Measurements from ENCODE around the gene PTPRT.

Gene PTPRT

DNA sequence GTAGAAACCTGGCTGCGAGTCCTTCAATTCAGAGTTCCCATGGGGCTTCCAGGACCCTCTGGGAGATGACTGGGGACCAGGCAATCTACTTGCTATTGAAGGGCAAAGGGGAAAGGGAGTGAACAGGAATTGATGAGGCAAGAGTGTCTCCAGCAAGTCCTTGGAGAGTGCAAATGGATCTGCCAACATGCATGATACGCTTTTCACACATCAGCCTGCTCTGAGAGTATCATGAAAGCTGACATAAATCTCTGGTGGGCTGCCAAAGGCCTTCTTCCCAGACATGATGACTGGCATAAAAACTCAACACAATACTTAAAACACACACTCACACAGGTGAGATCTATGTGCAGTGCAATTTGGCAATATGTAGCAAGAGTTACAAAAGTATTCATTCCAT is 759.1 kb downstream of the PTPRT start:
- no peaks in the 10 kb centered on the region for H3K9me3 ChIP-seq (ENCODE audit: control insufficient read depth, insufficient read depth, low read length)
- H3K36me3 ChIP-seq (ENCODE audit: control insufficient read depth, insufficient read depth, low read length): no peaks in the 10 kb centered on the region
- no peak overlapping the region for H3K27ac ChIP-seq (ENCODE audit: low read length)
- WGBS (ENCODE audit: insufficient coverage, insufficient read length): no CpG with 5 or more reads among the region's 2 CpGs
- no peaks in the 10 kb centered on the region for H3K27me3 ChIP-seq (ENCODE audit: control insufficient read depth, insufficient read depth, low read length)
- H3K4me3 ChIP-seq (ENCODE audit: low read length): no peak overlapping the region
- no peaks in the 10 kb centered on the region for H3K4me1 ChIP-seq (ENCODE audit: control insufficient read depth, insufficient read depth, low read length)
- no peak for DNase-seq (ENCODE audit: low read depth, low spot score)

GRCh38 chr20:42429761-42430458 is 759.8 kb downstream of the PTPRT start:
- no CpG with 5 or more reads among the region's 8 CpGs for WGBS (ENCODE audit: insufficient coverage, insufficient read length)

DNA sequence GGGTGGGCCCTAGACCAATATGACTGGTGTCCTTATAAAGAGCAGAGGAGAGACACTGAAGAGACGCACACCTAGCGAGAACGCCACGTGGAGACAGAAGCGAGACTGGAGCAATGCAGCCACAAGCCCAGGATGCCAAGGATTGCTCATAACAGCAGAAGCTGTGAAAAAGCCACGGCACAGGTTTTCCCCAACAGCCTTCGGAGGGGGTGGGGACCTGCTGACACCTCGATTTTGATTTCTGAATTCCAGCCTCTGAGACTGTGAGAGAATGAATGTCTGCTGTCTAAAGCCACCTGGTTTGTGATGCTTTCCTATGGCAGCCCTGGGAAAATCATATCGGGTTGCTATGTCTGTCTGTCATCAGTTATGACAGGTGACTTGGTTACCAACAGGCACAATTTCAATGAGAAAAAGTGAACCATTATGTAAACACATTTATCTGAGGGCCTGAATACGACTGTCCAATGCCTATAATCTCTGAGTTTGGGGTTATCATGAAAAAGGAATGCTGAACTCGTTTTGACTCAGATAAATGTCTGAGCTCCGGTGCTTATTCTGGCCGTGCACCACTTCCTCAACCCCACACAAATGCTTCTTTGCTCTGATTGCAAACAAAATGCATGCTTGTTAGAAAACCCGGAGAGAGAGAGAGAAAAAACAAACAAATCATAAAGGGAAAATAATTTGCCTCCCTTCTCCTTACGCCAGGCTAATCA is 769.7 kb downstream of the PTPRT start:
- H3K36me3 ChIP-seq (ENCODE audit: control insufficient read depth, insufficient read depth, low read length): no peaks in the 10 kb centered on the region
- H3K4me1 ChIP-seq (ENCODE audit: control insufficient read depth, insufficient read depth, low read length): no peaks in the 10 kb centered on the region
- no CpG with 5 or more reads among the region's 15 CpGs for WGBS (ENCODE audit: insufficient coverage, insufficient read length)
- no peaks in the 10 kb centered on the region for H3K27me3 ChIP-seq (ENCODE audit: control insufficient read depth, insufficient read depth, low read length)
- DNase-seq (ENCODE audit: low read depth, low spot score): no peak
- no peak overlapping the region for H3K4me3 ChIP-seq (ENCODE audit: low read length)
- H3K27ac ChIP-seq (ENCODE audit: low read length): no peak overlapping the region
- H3K9me3 ChIP-seq (ENCODE audit: control insufficient read depth, insufficient read depth, low read length): no peaks in the 10 kb centered on the region

More at GRCh38 chr20:42429761-42430458, 759.8 kb downstream of the PTPRT start:
- Histone ChIP-seq H3K27me3 (ENCODE audit: control insufficient read depth, insufficient read depth, low read length) (no peaks in the 10 kb centered on the region), H3K36me3 (ENCODE audit: control insufficient read depth, insufficient read depth, low read length) (no peaks in the 10 kb centered on the region), H3K9me3 (ENCODE audit: control insufficient read depth, insufficient read depth, low read length) (no peaks in the 10 kb centered on the region), H3K4me1 (ENCODE audit: control insufficient read depth, insufficient read depth, low read length) (no peaks in the 10 kb centered on the region), H3K4me3 (ENCODE audit: low read length) (no peak overlapping the region), H3K27ac (ENCODE audit: low read length) (no peak overlapping the region)
- DNase-seq (ENCODE audit: low read depth, low spot score): no peak

GRCh38 chr20:42406826-42407225 is 782.9 kb downstream of the PTPRT start:
- Histone ChIP-seq H3K36me3 (ENCODE audit: control insufficient read depth, insufficient read depth, low read length) (no peaks in the 10 kb centered on the region), H3K4me1 (ENCODE audit: control insufficient read depth, insufficient read depth, low read length) (no peaks in the 10 kb centered on the region), H3K27me3 (ENCODE audit: control insufficient read depth, insufficient read depth, low read length) (no peaks in the 10 kb centered on the region), H3K27ac (ENCODE audit: low read length) (no peak overlapping the region), H3K9me3 (ENCODE audit: control insufficient read depth, insufficient read depth, low read length) (no peaks in the 10 kb centered on the region), H3K4me3 (ENCODE audit: low read length) (no peak overlapping the region)
- DNase-seq (ENCODE audit: low read depth, low spot score): no peak
- WGBS (ENCODE audit: insufficient coverage, insufficient read length): no CpG with 5 or more reads among the region's 2 CpGs

DNA sequence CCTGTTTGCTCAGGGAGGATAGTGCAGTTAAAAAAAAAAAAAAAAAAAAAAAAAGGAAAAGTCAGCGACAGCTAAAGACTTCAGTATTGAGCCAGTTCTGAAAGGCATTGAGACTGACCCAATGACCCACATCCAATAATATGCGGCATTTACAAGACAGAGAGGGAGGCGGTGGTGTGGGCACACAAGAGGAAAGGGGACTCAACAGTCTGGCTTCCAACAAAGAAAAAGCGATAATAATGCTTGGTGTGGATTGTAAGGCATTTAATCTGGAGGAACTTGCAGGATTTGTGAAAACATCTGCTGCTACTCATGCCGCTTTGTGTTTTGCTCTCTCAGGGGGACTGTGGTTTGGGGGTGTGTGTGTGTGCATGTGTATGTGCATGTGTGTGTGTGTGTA is 787.3 kb downstream of the PTPRT start:
- Histone ChIP-seq H3K4me1 (ENCODE audit: control insufficient read depth, insufficient read depth, low read length) (no peaks in the 10 kb centered on the region), H3K4me3 (ENCODE audit: low read length) (no peak overlapping the region), H3K27ac (ENCODE audit: low read length) (no peak overlapping the region), H3K27me3 (ENCODE audit: control insufficient read depth, insufficient read depth, low read length) (no peaks in the 10 kb centered on the region), H3K36me3 (ENCODE audit: control insufficient read depth, insufficient read depth, low read length) (no peaks in the 10 kb centered on the region), H3K9me3 (ENCODE audit: control insufficient read depth, insufficient read depth, low read length) (no peaks in the 10 kb centered on the region)
- WGBS (ENCODE audit: insufficient coverage, insufficient read length): no CpG with 5 or more reads among the region's 5 CpGs
- DNase-seq (ENCODE audit: low read depth, low spot score): no peak

- Histone ChIP-seq H3K4me1 (ENCODE audit: control insufficient read depth, insufficient read depth, low read length) (no peaks in the 10 kb centered on the region), H3K36me3 (ENCODE audit: control insufficient read depth, insufficient read depth, low read length) (no peaks in the 10 kb centered on the region), H3K27me3 (ENCODE audit: control insufficient read depth, insufficient read depth, low read length) (no peaks in the 10 kb centered on the region), H3K9me3 (ENCODE audit: control insufficient read depth, insufficient read depth, low read length) (no peaks in the 10 kb centered on the region), H3K4me3 (ENCODE audit: low read length) (no peak overlapping the region), H3K27ac (ENCODE audit: low read length) (no peak overlapping the region)
- no peak for DNase-seq (ENCODE audit: low read depth, low spot score)
- WGBS (ENCODE audit: insufficient coverage, insufficient read length): no CpG with 5 or more reads among the region's 3 CpGs
Observed at GRCh38 chr20:42401613-42402012, 788.1 kb downstream of the PTPRT start.

DNA sequence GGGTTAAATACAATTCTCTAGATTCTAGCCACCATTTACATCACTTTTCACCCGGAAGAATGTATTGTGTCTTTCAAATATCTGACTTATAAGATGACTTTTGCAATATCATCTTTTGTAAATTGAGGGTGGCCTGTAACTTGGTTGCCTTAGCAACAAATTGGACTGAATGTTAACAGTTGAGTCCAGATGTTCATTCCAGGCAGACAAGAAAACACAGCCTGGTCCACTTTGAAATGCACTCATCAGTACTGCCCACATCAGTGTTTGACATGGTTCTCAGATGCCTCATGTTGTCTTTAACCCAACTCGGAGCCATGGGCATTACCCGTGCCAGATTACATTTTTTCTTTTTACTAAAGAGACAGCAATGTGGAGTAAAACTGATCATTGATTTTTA is 789.9 kb downstream of the PTPRT start:
- no CpG with 5 or more reads among the region's 3 CpGs for WGBS (ENCODE audit: insufficient coverage, insufficient read length)
- Histone ChIP-seq H3K4me1 (ENCODE audit: control insufficient read depth, insufficient read depth, low read length) (no peaks in the 10 kb centered on the region), H3K9me3 (ENCODE audit: control insufficient read depth, insufficient read depth, low read length) (no peaks in the 10 kb centered on the region), H3K36me3 (ENCODE audit: control insufficient read depth, insufficient read depth, low read length) (no peaks in the 10 kb centered on the region), H3K27me3 (ENCODE audit: control insufficient read depth, insufficient read depth, low read length) (no peaks in the 10 kb centered on the region), H3K4me3 (ENCODE audit: low read length) (no peak overlapping the region), H3K27ac (ENCODE audit: low read length) (no peak overlapping the region)
- DNase-seq (ENCODE audit: low read depth, low spot score): no peak

DNA sequence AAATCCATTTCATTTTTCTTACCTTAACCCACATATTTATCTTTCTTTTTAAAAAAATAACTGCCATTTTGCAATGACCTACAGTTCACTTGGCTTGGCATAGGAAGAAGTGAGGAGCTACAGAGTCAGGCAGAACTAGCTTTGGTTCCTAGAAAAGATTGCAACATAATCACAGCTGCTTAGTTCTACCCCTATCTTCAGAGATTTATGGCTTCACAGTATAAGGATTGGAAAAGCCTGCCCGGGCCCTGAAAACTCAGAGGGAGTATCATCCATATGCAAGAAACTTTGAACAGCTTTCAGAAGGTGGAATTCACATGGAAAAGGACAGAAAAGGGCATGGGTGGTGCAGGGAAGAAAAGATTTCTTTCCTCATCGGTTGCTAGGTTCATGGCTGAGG is 797.3 kb downstream of the PTPRT start:
- no CpG with 5 or more reads among the region's 2 CpGs for WGBS (ENCODE audit: insufficient coverage, insufficient read length)
- H3K36me3 ChIP-seq (ENCODE audit: control insufficient read depth, insufficient read depth, low read length): no peaks in the 10 kb centered on the region
- no peak overlapping the region for H3K4me3 ChIP-seq (ENCODE audit: low read length)
- DNase-seq (ENCODE audit: low read depth, low spot score): no peak
- no peak overlapping the region for H3K27ac ChIP-seq (ENCODE audit: low read length)
- peaks cover 1% of the 10 kb centered on the region; the same call in 1 of the 2 replicates for H3K4me1 ChIP-seq (ENCODE audit: control insufficient read depth, insufficient read depth, low read length)
- no peaks in the 10 kb centered on the region for H3K9me3 ChIP-seq (ENCODE audit: control insufficient read depth, insufficient read depth, low read length)
- H3K27me3 ChIP-seq (ENCODE audit: control insufficient read depth, insufficient read depth, low read length): no peaks in the 10 kb centered on the region

- no CpG with 5 or more reads among the region's 3 CpGs for WGBS (ENCODE audit: insufficient coverage, insufficient read length)
- Histone ChIP-seq H3K27me3 (ENCODE audit: control insufficient read depth, insufficient read depth, low read length) (no peaks in the 10 kb centered on the region), H3K9me3 (ENCODE audit: control insufficient read depth, insufficient read depth, low read length) (no peaks in the 10 kb centered on the region), H3K4me1 (ENCODE audit: control insufficient read depth, insufficient read depth, low read length) (peaks cover 1% of the 10 kb centered on the region; the same call in 1 of the 2 replicates), H3K27ac (ENCODE audit: low read length) (no peak overlapping the region), H3K36me3 (ENCODE audit: control insufficient read depth, insufficient read depth, low read length) (no peaks in the 10 kb centered on the region), H3K4me3 (ENCODE audit: low read length) (no peak overlapping the region)
- DNase-seq (ENCODE audit: low read depth, low spot score): no peak
Observed at GRCh38 chr20:42391807-42392206, 797.9 kb downstream of the PTPRT start.

GRCh38 chr20:42380287-42380686 is 809.4 kb downstream of the PTPRT start:
- DNase-seq (ENCODE audit: low read depth, low spot score): no peak
- Histone ChIP-seq H3K4me1 (ENCODE audit: control insufficient read depth, insufficient read depth, low read length) (no peaks in the 10 kb centered on the region), H3K27ac (ENCODE audit: low read length) (no peak overlapping the region), H3K4me3 (ENCODE audit: low read length) (no peak overlapping the region), H3K36me3 (ENCODE audit: control insufficient read depth, insufficient read depth, low read length) (no peaks in the 10 kb centered on the region), H3K9me3 (ENCODE audit: control insufficient read depth, insufficient read depth, low read length) (no peaks in the 10 kb centered on the region), H3K27me3 (ENCODE audit: control insufficient read depth, insufficient read depth, low read length) (no peaks in the 10 kb centered on the region)
- WGBS (ENCODE audit: insufficient coverage, insufficient read length): no CpG with 5 or more reads among the region's 4 CpGs

DNA sequence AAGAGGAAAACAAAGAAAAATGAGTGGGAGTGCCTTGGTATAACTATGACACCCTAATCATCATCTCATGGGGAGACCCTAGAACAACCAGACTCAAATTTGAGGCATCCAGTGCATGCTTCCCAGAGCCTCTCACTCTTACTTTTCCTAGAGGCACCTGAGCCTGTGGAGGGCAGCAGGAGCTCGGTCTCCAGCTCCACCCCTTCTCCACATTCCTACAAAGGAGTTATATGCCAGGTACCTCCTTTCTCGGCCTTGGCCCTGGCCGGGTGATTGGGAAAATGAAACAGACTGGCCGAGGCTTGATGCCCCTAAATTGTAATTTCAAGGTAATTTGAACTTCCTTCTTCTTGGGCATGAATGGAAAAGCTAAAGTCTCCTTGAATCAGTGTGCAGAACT is 810.3 kb downstream of the PTPRT start:
- no peaks in the 10 kb centered on the region for H3K9me3 ChIP-seq (ENCODE audit: control insufficient read depth, insufficient read depth, low read length)

More for the DNA sequence above, 810.3 kb downstream of the PTPRT start:
- H3K27me3 ChIP-seq (ENCODE audit: control insufficient read depth, insufficient read depth, low read length): no peaks in the 10 kb centered on the region
- no CpG with 5 or more reads among the region's 4 CpGs for WGBS (ENCODE audit: insufficient coverage, insufficient read length)
- no peaks in the 10 kb centered on the region for H3K36me3 ChIP-seq (ENCODE audit: control insufficient read depth, insufficient read depth, low read length)
- no peak overlapping the region for H3K27ac ChIP-seq (ENCODE audit: low read length)
- no peaks in the 10 kb centered on the region for H3K4me1 ChIP-seq (ENCODE audit: control insufficient read depth, insufficient read depth, low read length)
- no peak overlapping the region for H3K4me3 ChIP-seq (ENCODE audit: low read length)
- DNase-seq (ENCODE audit: low read depth, low spot score): no peak

Data from iPS DF 6.9 (cell line).